ENCODE data around the gene PTPRT. TPM values are rescaled to one million over a fixed set of nuclear protein-coding genes. Genes with fewer than 3 reads are reported as not detected.

Gene PTPRT
- polyA plus RNA-seq, 1 of the 3 experiments (the other 2 are of a cell fraction), result not detected

GRCh38 chr20:42628683-42629082, 561.0 kb downstream of the PTPRT start:
- 8% methylated on average over 1 of the region's 1 CpG for WGBS (ENCODE audit: low lambda C conversion rate)
- no peak for DNase-seq

More at GRCh38 chr20:42628683-42629082, 561.0 kb downstream of the PTPRT start:
- H3F3A ChIP-seq (replicated peaks; ENCODE audit: insufficient read depth), result no peaks in the 10 kb centered on the region
- no peaks in the 10 kb centered on the region for H3K4me1 ChIP-seq (ENCODE audit: control insufficient read depth in 1 of 2, insufficient read depth in 2 of 2, low read depth in 1 of 2, low read length in 1 of 2)
- H3K79me2 ChIP-seq (ENCODE audit: insufficient read depth), result no peaks in the 10 kb centered on the region
- CTCF ChIA-PET, result no interaction called here
- H3K27ac ChIP-seq (ENCODE audit: low read depth in 2 of 2, low read length in 1 of 2), result no peak overlapping the region
- no peak overlapping the region for H3K4me3 ChIP-seq (ENCODE audit: low read depth in 2 of 2, low read length in 1 of 2)
- H4K20me1 ChIP-seq (ENCODE audit: insufficient read depth), result no peaks in the 10 kb centered on the region
- no peak overlapping the region for H2AFZ ChIP-seq (ENCODE audit: low read depth)
- POLR2A ChIA-PET, result no interaction called here
- TF ChIP-seq RFX5 (IDR thresholded peaks at IDR 0.05; ENCODE audit: low read length) (no peak), SIN3A (IDR thresholded peaks at IDR 0.05; ENCODE audit: borderline replicate concordance, low read depth, low read length) (no peak), REST (IDR thresholded peaks at IDR 0.05; ENCODE audit: low read depth, low read length) (no peak), USF2 (IDR thresholded peaks at IDR 0.05; ENCODE audit: borderline replicate concordance, low read depth, low read length) (no peak), USF1 (IDR thresholded peaks at IDR 0.05; ENCODE audit: borderline replicate concordance, low read depth) (no peak), ZBTB33 (IDR thresholded peaks at IDR 0.05; ENCODE audit: borderline replicate concordance, low read depth) (no peak), CTCF (IDR thresholded peaks at IDR 0.05) (no peak)
- no peaks in the 10 kb centered on the region for H3K9me2 ChIP-seq
- no peaks in the 10 kb centered on the region for H3K9me3 ChIP-seq
- H3K9ac ChIP-seq, result no peak overlapping the region
- H3K27me3 ChIP-seq (ENCODE audit: insufficient read depth), result no peaks in the 10 kb centered on the region
- H3K36me3 ChIP-seq (replicated peaks in 1 of 2; ENCODE audit: control insufficient read depth in 1 of 2, insufficient read depth in 2 of 2, low read length in 1 of 2), result no peaks in the 10 kb centered on the region
- H3K4me2 ChIP-seq, result no peak overlapping the region

Data from SK-N-SH (cell line).